ENCODE data around the gene CDK5. TPM values are rescaled to one million over a fixed set of nuclear protein-coding genes. Genes with fewer than 3 reads are reported as not detected.

CDK5 gene
- total and polyA plus RNA-seq, 9 of the 15 experiments (the other 6 are each of a cell fraction or from before 2014, with no cell fraction given): 3.2 to 38.0 (median 27.5) TPM

DNA sequence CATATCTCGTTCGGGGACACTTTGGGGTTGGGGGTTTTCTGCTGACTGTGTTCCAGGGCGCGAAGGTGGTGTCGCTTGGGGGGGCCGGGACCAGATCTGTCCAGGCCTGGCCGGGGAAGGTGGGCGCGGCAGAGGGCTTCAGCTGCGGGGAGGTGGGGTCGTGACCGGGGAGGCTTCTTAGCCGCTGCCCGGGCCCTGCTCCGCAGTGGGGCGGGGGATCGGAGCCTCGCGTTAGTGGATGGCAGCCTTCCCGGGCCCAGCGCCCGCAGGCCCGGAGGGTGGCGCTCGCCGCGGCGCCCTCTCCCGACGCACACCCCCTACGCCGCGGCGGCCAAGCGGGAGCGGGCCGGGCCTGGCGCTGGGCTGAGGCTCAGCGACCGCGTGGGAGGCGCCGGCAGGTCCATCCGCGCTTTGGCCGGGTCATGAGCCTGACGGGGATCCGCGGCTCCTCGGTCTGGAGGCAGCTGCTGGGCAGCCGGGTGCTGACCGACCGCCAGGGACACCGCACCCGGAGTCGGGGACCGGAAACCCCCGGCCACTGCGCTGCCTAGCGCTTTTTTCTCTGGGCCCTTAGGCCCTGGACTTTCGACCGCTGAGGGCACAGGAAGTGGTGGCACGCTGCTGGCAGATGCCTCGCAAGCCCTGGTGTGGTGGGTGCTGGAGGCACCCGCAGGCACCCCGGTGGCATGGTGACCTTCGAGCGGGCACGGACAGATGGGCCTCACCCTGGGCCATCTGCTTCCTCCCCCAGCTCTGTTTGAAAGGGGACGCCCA, 29.7 kb upstream of the CDK5 start (continued):
- TF ChIP-seq MYNN (IDR thresholded peaks at IDR 0.05) (0 out of 2 replicates have a peak, but pooled peaks have one; percentile 12), MYNN (CRISPR knock-in tag; IDR thresholded peaks at IDR 0.05) (no peak), EHMT2 (IDR thresholded peaks at IDR 0.05) (no peak), ZFPM2 (CRISPR knock-in tag; IDR thresholded peaks at IDR 0.05) (no peak), PPARD (CRISPR knock-in tag; IDR thresholded peaks at IDR 0.05) (no peak), KDM5B (IDR thresholded peaks at IDR 0.05; ENCODE audit: insufficient replicate concordance, low read depth, low read length) (peak; percentile 49), BDP1 (IDR thresholded peaks at IDR 0.05; ENCODE audit: insufficient read depth, insufficient read length) (no peak), PML (IDR thresholded peaks at IDR 0.05; ENCODE audit: low read length) (no peak), XRCC3 (IDR thresholded peaks at IDR 0.05) (no peak), PHF20 (IDR thresholded peaks at IDR 0.05; ENCODE audit: partially characterized antibody) (peak; percentile 39), ZNF324 (CRISPR knock-in tag; IDR thresholded peaks at IDR 0.05) (no peak), BMI1 (IDR thresholded peaks at IDR 0.05; ENCODE audit: low read length) (no peak), RBBP5 (IDR thresholded peaks at IDR 0.05; ENCODE audit: borderline replicate concordance, insufficient read depth, low read length, poor library complexity, severe bottlenecking) (peak; percentile 98), ZNF766 (CRISPR knock-in tag; conservative IDR thresholded peaks at IDR 0.05) (no peak), MCM2 (IDR thresholded peaks at IDR 0.05; ENCODE audit: low read depth) (no peak), SMAD1 (IDR thresholded peaks at IDR 0.05; ENCODE audit: low read depth, low read length, partially characterized antibody) (no peak), DIDO1 (tag; IDR thresholded peaks at IDR 0.05; ENCODE audit: low read depth) (no peak), FOXK2 (conservative IDR thresholded peaks at IDR 0.05 in 1 of 2, IDR thresholded peaks at IDR 0.05 in 1 of 2; ENCODE audit: low read depth in 2 of 2) (no peak), MCM3 (IDR thresholded peaks at IDR 0.05) (no peak), IFI16 (CRISPR knock-in tag; IDR thresholded peaks at IDR 0.05) (no peak), CREM (IDR thresholded peaks at IDR 0.05; ENCODE audit: low read depth) (peak; percentile 77), SIRT6 (IDR thresholded peaks at IDR 0.05; ENCODE audit: low read depth, low read length) (no peak), NELFE (IDR thresholded peaks at IDR 0.05; ENCODE audit: insufficient read depth, insufficient read length) (no peak)
- TF ChIP-seq, protein P1, sequence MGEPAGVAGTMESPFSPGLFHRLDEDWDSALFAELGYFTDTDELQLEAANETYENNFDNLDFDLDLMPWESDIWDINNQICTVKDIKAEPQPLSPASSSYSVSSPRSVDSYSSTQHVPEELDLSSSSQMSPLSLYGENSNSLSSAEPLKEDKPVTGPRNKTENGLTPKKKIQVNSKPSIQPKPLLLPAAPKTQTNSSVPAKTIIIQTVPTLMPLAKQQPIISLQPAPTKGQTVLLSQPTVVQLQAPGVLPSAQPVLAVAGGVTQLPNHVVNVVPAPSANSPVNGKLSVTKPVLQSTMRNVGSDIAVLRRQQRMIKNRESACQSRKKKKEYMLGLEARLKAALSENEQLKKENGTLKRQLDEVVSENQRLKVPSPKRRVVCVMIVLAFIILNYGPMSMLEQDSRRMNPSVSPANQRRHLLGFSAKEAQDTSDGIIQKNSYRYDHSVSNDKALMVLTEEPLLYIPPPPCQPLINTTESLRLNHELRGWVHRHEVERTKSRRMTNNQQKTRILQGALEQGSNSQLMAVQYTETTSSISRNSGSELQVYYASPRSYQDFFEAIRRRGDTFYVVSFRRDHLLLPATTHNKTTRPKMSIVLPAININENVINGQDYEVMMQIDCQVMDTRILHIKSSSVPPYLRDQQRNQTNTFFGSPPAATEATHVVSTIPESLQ (CRISPR knock-in tag; IDR thresholded peaks at IDR 0.05): no peak
- TF ChIP-seq, protein P2, sequence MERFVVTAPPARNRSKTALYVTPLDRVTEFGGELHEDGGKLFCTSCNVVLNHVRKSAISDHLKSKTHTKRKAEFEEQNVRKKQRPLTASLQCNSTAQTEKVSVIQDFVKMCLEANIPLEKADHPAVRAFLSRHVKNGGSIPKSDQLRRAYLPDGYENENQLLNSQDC (CRISPR knock-in tag; IDR thresholded peaks at IDR 0.05): no peak
- TF ChIP-seq, protein P3, sequence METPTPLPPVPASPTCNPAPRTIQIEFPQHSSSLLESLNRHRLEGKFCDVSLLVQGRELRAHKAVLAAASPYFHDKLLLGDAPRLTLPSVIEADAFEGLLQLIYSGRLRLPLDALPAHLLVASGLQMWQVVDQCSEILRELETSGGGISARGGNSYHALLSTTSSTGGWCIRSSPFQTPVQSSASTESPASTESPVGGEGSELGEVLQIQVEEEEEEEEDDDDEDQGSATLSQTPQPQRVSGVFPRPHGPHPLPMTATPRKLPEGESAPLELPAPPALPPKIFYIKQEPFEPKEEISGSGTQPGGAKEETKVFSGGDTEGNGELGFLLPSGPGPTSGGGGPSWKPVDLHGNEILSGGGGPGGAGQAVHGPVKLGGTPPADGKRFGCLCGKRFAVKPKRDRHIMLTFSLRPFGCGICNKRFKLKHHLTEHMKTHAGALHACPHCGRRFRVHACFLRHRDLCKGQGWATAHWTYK (CRISPR knock-in tag; IDR thresholded peaks at IDR 0.05): no peak

All from K562 (cell line).